Transverse colon (tissue), 4 donors: Measurements from ENCODE around the gene SCAF1. TPM values are rescaled to one million over a fixed set of nuclear protein-coding genes. Genes with fewer than 3 reads are reported as not detected.

Source experiments
- DNase-seq: peaks from one replicate; pipeline ENCODE4 v3.0.0-alpha.2; 2019
- H3K27ac ChIP-seq, 4 donors: fragments of 200-600 bp; sonication (generic); 2 replicates each; pipeline ENCODE4 v1.5.1; 2016 to 2018; ENCODE audit warnings: inconsistent platforms in 4 of 4
- H3K27me3 ChIP-seq: fragments of 200-600 bp; sonication (generic); 2 replicates; pipeline ENCODE4 v1.5.1; 2017; ENCODE audit warnings: inconsistent platforms
- H3K36me3 ChIP-seq, 4 donors: fragments of 200-600 bp; sonication (generic); 2 replicates each; pipeline ENCODE4 v1.5.1; 2017 to 2019; ENCODE audit warnings: inconsistent platforms in 4 of 4
- H3K4me1 ChIP-seq, 4 donors: fragments of 200-600 bp; sonication (generic); 2 replicates each; pipeline ENCODE4 v1.5.1; 2017 to 2020; ENCODE audit warnings: inconsistent platforms in 4 of 4
- H3K4me3 ChIP-seq, 4 donors: fragments of 200-600 bp; sonication (generic); 1 replicate in 1 of 4; 2 replicates in 3 of 4; pipeline versions ENCODE4 v1.5.1 to v1.6.1; 2017 to 2019; ENCODE audit warnings: inconsistent platforms in 4 of 4
- H3K9me3 ChIP-seq, 2 donors: fragments of 200-600 bp; sonication (generic); 2 replicates each; pipeline ENCODE4 v1.5.1; 2017 to 2019; ENCODE audit warnings: inconsistent platforms in 2 of 2
- CTCF ChIP-seq, 5 experiments: fragments of 200-600 bp in 3 of 5; fragments of 450-650 bp in 2 of 5; sonication (generic) in 3 of 5; IDR thresholded peaks; 1 replicate in 2 of 5; 2 replicates in 3 of 5; pipeline ENCODE4 v1.5.1; 2016 to 2017; ENCODE audit warnings: antibody characterized with exemption in 5 of 5, inconsistent platforms in 3 of 5, mild to moderate bottlenecking in 2 of 5, moderate library complexity in 1 of 5
- EP300 ChIP-seq: sonication (generic); formaldehyde crosslinking; IDR thresholded peaks from one replicate; pipeline ENCODE4 v1.6.1; 2017; ENCODE audit warnings: antibody characterized with exemption, low read depth
- POLR2A ChIP-seq: fragments of 450-650 bp; IDR thresholded peaks from one replicate; pipeline ENCODE4 v1.6.1; 2016; ENCODE audit warnings: antibody characterized with exemption, mild to moderate bottlenecking, moderate library complexity
- POLR2AphosphoS5 ChIP-seq, 3 donors: sonication (generic); formaldehyde crosslinking; IDR thresholded peaks; one replicate each; pipeline ENCODE4 v1.6.1; 2016; ENCODE audit warnings: antibody characterized with exemption in 3 of 3
- WGBS, 2 donors: methylation state at CpG; one replicate each; pipeline ENCODE4 v1.1.5; 2018; ENCODE audit warnings: low coverage in 1 of 2; 5-methylcytosine and 5-hydroxymethylcytosine counted together
- in situ Hi-C, 4 donors: fragments of 200-750 bp; cut with MboI; loops; one replicate each; pipeline versions ENCODE4 v1.15.0 to v1.15.1; 2017; ENCODE audit warnings: low sequenced_read_pairs in 3 of 4, low pct_ligation_motif_present in 1 of 4, low pct_unique_long_range_greater_than_20kb in 1 of 4
- intact Hi-C: fragments of 100-400 bp; cut with DNase I; formaldehyde crosslinking; loops from one replicate; pipeline ENCODE4 v1.15.1; 2023; ENCODE audit warnings: low total_unique reads
- total RNA-seq, 4 donors: library from RNA; depleted of rRNA; stranded (reverse); fragments of >200 nt; gene quantifications; one replicate each; pipeline ENCODE4 v1.1.0, GENCODE V29; 2016

Gene SCAF1
- total RNA-seq, 4 donors from 2014 or later = 20.2 to 118 (median 32.7) TPM

GRCh38 chr19:49639401-49640112 lies 2.5 kb upstream of the SCAF1 start:
- Histone ChIP-seq H3K27ac (peak overlapping the region; percentile 97 to 100 (median 100)), H3K27me3 (no peaks in the 10 kb centered on the region), H3K9me3 (no peaks in the 10 kb centered on the region), H3K4me1 (peaks cover 16 to 66% (median 49%) of the 10 kb centered on the region in 4 donors), H3K4me3 (peak overlapping the region; percentile 20 to 85 (median 74)), H3K36me3 (no peaks in the 10 kb centered on the region)
- intact Hi-C loops = loop anchor here (5.0 kb wide), 1 partner anchor 47 kb away; the partner anchor contains the start of gene PRR12
- TF ChIP-seq POLR2A = no peak
- no peak for TF ChIP-seq POLR2AphosphoS5 (IDR thresholded peaks at IDR 0.05)
- no peak for TF ChIP-seq CTCF (IDR thresholded peaks at IDR 0.05)
- no peak for TF ChIP-seq EP300
- WGBS, 2 donors = 4 to 6% methylated on average over 4 to 18 of the region's 31 CpGs
- peak; percentile 19 for DNase-seq
- in situ Hi-C loops = no loop called here

- peak within 1 kb of the TSS; percentile 30 to 85 (median 74) for H3K4me3 ChIP-seq
- H3K27ac ChIP-seq = peak within 1 kb of the TSS; percentile 97 to 100 (median 100)
- 0% methylated on average over 25 to 51 of the region's 51 CpGs for WGBS, 2 donors
- TF ChIP-seq POLR2AphosphoS5 (IDR thresholded peaks at IDR 0.05) (peak; percentile 86 to 97 (median 86)), EP300 (peak; percentile 61), CTCF (IDR thresholded peaks at IDR 0.05) (no peak), POLR2A (peak; percentile 95)
- DNase-seq = peak; percentile 100
- H3K4me1 ChIP-seq = peaks cover 16 to 71% (median 49%) of the 10 kb centered on the region in 4 donors
- intact Hi-C loops (no loop called here), in situ Hi-C loops (no loop called here)
- no peaks in the 10 kb centered on the region for H3K36me3 ChIP-seq
- H3K9me3 ChIP-seq = no peaks in the 10 kb centered on the region
- H3K27me3 ChIP-seq = no peaks in the 10 kb centered on the region
Observed at GRCh38 chr19:49640113-49640898, 1.7 kb upstream of the SCAF1 start, which contains the start of gene RRAS. Gene RRAS, minus strand, starts transcription at chr19:49640143. Its CDS starts 45 bp downstream, at chr19:49640098.

- in situ Hi-C loops = no loop called here
- TF ChIP-seq POLR2A (no peak), EP300 (no peak), POLR2AphosphoS5 (IDR thresholded peaks at IDR 0.05) (no peak), CTCF (IDR thresholded peaks at IDR 0.05) (no peak)
- Histone ChIP-seq H3K36me3 (no peaks in the 10 kb centered on the region), H3K4me1 (peaks cover 16 to 54% (median 46%) of the 10 kb centered on the region in 4 donors), H3K27me3 (no peaks in the 10 kb centered on the region), H3K4me3 (peak overlapping the region; percentile 85 to 98 (median 93)), H3K27ac (peak overlapping the region; percentile 97 to 100 (median 98)), H3K9me3 (no peaks in the 10 kb centered on the region)
- WGBS, 2 donors = 12 to 14% methylated on average over 2 to 4 of the region's 5 CpGs
- no peak for DNase-seq
- intact Hi-C loops = no loop called here
Observed at GRCh38 chr19:49642492-49643035, 555 bp downstream of the SCAF1 start.

GRCh38 chr19:49643466-49643865 lies 1.5 kb downstream of the SCAF1 start:
- no peak for TF ChIP-seq POLR2A
- TF ChIP-seq POLR2AphosphoS5 (IDR thresholded peaks at IDR 0.05) = no peak
- no peak for TF ChIP-seq CTCF (IDR thresholded peaks at IDR 0.05)
- TF ChIP-seq EP300 = no peak
- peaks cover 16 to 45% (median 38%) of the 10 kb centered on the region in 4 donors for H3K4me1 ChIP-seq
- WGBS, 2 donors = 50 to 51% methylated on average over 2 of the region's 2 CpGs
- intact Hi-C loops = no loop called here
- H3K4me3 ChIP-seq = no peak overlapping the region
- no peaks in the 10 kb centered on the region for H3K36me3 ChIP-seq
- DNase-seq = no peak
- no peak overlapping the region for H3K27ac ChIP-seq
- H3K27me3 ChIP-seq = no peaks in the 10 kb centered on the region
- in situ Hi-C loops = no loop called here
- H3K9me3 ChIP-seq = no peaks in the 10 kb centered on the region
